NCI-H2107 treated with DMSO at 0.1 percent for 48 hours (cell line): ENCODE data around the gene HVCN1.
"Not testable (repeated sequence)": the region's sequence is repeated elsewhere in the genome, so short reads cannot be mapped to it uniquely, and the experiment has no call there.

Source experiments
- DNase-seq: peaks from one replicate; lab custom pipeline; 2025; ENCODE audit not compliant: unreplicated experiment; lab: John Stamatoyannopoulos, UW

HVCN1 gene

DNA sequence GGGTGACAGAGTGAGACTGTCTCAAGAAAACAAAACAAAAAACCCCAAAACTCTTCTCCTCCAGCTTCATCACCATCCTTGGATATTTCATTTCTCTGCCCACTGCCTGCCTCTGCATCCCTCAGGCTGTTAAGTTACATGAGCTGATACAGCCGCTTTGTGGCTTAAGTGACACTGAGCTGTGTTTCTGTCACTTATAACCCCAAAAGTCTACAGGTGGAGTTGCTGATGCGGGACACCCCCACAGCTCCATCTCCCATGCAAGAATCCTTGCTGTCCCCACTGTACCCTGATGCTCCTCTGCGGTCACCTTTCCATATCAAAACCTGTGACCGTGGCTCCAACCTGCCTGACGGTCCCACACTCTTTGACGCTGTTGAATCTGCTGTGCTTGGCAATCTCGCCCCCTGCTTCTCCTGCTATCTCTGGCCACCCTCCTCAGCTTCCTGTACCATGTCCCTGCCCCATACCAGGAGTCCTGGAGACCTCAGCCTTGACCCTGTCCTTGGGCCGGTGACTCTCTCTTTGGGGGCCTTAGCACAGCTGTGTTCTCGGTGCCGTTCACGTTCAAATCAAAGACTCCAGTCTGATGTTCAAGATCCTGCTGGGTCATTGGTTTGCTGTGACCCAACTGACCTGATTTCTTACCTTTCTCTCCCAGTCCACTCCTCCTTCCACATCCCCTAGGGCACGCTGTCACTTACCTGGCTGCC lies 20.3 kb downstream of the HVCN1 start:
- DNase-seq: no peak

GRCh38 chr12:110667671-110668070 lies 21.2 kb downstream of the HVCN1 start:
- no peak for DNase-seq

GRCh38 chr12:110666892-110667291 lies 22.0 kb downstream of the HVCN1 start:
- DNase-seq: no peak

DNA sequence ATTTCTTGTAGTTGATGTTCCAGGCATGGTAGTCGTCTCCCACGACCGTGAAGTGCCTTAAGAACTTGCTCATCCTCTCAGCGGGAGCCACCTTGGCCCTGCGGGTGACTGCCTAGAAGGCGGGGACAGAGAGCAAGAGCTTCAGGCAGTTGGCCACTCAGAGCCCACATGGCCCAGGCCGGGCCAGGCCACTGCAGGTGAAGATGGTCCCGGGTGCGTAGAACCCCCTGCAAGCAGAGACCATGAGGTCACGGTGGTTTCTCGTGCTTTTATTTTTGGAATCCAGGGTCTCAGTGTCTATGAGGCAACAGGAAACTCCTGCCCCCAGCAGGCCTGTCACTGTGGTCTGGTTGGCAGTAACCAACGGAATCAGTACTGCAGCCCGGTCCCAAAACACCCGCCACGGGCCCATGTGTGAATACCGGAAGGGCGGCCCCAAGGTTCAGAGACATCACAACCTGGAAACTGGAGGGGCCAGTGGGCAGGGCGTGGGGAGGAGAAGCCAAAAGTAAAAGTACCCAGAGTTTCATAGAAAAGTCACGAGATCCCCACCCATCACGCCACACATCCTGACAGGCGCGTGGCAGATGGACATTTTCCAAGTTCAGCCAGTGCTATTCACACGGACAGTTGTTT lies 27.5 kb downstream of the HVCN1 start:
- no peak for DNase-seq

DNA sequence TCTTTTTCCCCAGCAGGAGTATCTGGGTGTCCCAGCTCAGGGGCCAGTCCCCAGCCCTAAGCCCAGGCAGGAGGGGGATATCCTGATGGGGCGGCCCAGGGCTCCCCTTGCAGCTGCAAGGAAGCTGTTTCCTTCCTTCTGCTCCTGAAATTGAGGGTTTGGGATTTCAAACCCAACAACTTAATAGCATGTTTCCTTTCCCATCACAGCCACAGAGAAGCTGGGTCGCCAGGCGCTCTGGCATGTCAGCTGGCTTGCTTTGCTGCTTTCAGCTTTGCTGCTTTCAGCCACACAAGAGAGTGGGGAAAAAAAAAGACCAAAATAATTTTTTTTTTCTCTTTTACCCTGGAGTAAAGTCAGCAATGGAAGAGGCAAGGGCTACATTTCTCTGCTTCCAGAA lies 30.0 kb downstream of the HVCN1 start:
- no peak for DNase-seq

DNA sequence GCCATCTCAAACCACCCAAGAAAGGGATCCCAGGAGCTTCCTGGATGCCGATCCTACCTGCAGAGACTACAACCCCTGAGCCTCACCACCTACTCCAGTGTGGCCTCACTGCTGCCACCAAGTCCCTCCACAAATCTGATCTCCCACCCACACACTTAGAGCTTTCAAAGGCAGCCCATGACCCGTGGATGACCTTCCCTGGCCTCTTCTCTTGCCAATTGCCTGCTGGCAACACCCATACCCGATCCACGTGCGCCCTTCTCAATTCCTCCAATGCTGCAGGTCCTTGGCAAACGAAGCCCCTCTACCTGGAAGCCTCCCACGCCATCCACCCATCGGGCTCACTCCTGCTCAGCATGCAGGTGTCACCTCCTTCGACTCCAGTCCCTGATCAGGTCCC lies 30.7 kb downstream of the HVCN1 start:
- no peak for DNase-seq

GRCh38 chr12:110657747-110658146 lies 31.2 kb downstream of the HVCN1 start:
- DNase-seq: no peak

DNA sequence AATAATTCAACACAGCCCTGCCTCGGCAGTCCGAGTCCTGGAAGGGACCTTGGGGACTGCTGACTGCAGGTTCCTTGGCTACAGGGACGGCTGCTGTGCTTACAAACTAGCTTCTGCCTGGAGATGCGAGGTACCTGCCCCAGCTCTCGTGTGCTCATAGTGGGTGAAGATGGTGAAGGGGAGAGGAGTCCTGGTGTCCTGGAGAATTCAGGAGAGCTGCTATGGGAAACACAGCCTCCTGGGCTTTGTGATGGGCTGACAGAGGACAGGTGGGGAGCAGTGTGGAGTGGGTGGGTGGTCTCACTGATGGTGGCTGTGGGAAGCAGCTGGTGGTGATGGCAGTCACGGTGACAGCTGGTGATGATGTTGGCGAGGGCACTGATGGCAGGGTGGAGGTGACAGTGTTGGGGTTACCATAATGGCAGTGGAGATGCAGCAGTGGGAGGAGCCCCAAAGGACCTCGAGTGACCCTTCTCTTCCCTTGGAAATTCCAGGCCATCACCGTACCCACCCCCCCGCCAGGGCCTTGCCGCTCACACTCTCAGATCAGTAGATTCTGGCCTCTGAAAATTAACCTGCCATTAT lies 32.8 kb downstream of the HVCN1 start:
- no peak for DNase-seq

DNA sequence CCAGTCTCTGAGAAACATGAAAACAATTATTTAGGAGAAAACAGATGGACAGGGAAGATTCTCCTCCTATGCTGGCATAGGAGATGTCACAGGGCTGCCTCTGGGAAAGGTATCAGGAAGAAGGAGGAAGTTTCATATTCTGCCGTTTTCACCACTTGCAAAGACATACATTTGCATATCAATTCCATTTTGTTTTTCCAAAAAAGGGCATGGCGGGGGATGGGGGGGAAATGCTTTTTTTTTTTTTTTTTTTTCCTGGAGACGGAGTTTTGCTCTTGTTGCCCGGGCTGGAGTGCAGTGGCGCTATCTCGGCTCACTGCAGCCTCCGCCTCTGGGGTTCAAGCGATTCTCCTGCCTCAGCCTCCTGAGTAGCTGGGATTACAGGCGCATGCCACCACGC lies 34.7 kb downstream of the HVCN1 start:
- not testable (repeated sequence) for DNase-seq

- no peak for DNase-seq
Observed at GRCh38 chr12:110649341-110649847, 39.5 kb downstream of the HVCN1 start.

GRCh38 chr12:110647631-110648040 lies 41.3 kb downstream of the HVCN1 start:
- no peak for DNase-seq

GRCh38 chr12:110641521-110641920 lies 47.4 kb downstream of the HVCN1 start:
- no peak for DNase-seq

DNA sequence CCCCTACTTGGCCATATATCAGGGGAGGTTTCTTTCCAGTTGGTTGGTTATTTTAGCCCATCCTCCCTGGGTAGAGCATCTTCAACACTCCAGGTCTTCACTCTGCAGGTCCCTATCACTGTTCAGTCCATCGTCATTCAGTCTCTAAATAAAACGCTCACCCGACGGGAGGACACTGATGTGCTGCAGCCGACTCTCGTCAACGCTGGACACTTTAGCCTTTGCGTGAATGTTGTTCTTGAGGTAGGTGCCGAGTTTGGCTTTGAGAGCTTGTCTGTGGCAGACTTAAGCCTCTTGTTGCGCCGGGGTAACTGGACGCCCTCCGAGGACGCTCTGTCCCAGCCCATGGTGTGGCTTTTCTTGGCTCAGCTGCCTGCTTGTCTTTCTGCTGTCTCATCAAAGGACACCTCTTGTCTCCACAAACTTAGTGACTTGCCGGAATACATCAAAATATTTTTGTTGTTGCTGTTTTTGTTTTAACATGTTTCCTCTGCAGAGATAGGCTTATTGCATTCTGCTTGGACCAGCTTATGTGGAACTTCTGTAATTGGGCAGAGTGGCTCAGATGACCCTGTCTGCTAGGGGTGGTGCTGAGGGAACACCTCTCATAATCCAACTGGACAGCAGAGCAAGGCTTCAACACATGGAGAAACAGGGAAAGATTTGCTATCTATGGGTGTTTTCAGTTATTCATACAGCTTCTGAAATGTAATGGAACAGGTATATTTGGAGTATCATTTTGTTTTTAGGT lies 48.5 kb downstream of the HVCN1 start:
- DNase-seq: no peak

- DNase-seq: no peak
Observed at GRCh38 chr12:110639336-110640141, 49.4 kb downstream of the HVCN1 start.

DNA sequence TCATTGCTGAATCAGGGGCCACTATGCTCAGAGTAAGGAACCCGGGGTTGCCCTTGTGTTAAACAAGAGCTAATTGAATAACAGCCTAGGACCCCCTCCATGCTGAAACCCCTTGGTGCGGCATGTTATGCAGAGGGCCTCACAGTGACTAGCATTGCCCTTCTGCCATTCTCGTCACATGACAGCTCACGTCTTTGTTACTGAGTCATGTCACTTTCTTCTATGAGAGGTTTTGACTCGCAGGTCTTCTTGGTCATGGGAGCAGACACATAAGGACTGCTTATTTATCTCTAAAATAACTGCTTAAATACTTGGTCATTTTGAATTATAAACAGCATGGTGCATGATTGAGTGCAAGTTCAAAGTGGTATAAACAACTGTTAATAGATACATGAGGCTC lies 50.1 kb downstream of the HVCN1 start:
- no peak for DNase-seq

DNA sequence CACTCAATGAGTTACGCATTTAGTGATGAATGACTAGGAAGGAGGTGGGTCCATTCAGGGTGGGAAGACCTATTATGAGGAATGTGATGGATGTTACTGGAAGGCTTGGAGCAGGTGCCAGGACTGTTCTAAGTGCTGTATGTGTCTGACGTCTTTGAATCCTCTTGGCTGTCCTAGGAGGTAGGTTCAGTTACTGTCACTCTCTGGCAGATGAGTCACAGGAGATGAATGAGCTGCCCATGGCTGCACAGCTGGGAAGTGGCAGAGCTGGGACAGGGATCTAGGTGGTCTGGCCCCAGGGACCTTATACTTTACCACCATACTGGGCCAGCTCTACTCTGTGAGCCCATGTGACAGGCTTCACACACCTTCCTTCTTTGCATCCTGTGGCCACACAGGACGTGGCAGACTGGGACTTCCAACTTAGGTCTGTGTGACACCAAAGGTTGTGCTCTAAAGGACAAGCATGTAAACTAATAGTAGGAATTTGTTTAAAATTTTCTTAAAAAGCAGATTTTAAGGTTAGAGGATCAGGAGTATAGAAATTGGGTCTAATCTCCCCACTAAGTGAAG lies 51.0 kb downstream of the HVCN1 start:
- no peak for DNase-seq

- DNase-seq: no peak
Observed at GRCh38 chr12:110636516-110636915, 52.4 kb downstream of the HVCN1 start.

DNA sequence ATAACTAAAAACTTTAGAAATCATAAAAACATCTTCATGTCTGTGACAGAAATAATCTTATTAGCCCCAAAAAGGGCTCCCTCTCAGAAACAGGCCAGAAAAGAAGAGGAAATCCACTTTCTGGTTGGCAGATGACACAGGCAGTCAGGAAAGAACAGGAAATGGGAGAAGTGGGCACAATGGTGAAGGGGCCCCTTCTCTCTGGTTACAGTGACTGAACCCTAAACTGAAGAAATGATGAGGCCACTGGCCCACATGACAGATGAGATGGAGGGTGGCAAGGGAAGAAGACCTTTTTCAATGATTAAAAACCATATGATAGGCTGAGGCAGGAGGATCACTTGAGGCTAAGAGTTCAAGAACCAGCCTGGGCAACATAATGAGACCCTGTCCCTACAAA lies 53.9 kb downstream of the HVCN1 start:
- no peak for DNase-seq

- no peak for DNase-seq
Observed at GRCh38 chr12:110627500-110628195, 61.3 kb downstream of the HVCN1 start.

- DNase-seq: no peak
Observed at GRCh38 chr12:110622582-110622981, 66.3 kb downstream of the HVCN1 start.
